Neural crest cell (in vitro differentiated cells): ENCODE data around the gene AGBL4. TPM values are rescaled to one million over a fixed set of nuclear protein-coding genes. Genes with fewer than 3 reads are reported as not detected.

Experiments
- DNase-seq: peaks from one replicate; pipeline ENCODE4 v3.0.0; 2021; ENCODE audit warnings: low read depth, mixed read lengths, low spot score
- H3K27ac Mint-ChIP-seq: one replicate; pipeline ENCODE4 v1.8.0; 2021; ENCODE audit warnings: mild to moderate bottlenecking, mixed read lengths; ENCODE audit not compliant: unreplicated experiment
- H3K27me3 Mint-ChIP-seq: 2 replicates; pipeline ENCODE4 v1.8.0; 2021; ENCODE audit warnings: low read depth, mild to moderate bottlenecking, mixed read lengths
- H3K36me3 Mint-ChIP-seq: 2 replicates; pipeline ENCODE4 v1.8.0; 2021; ENCODE audit warnings: low read depth, mild to moderate bottlenecking, mixed read lengths
- H3K4me1 Mint-ChIP-seq: 2 replicates; pipeline ENCODE4 v1.8.0; 2021; ENCODE audit warnings: mixed read lengths
- H3K4me3 Mint-ChIP-seq: one replicate; pipeline ENCODE4 v1.8.0; 2021; ENCODE audit warnings: mild to moderate bottlenecking, mixed read lengths
- H3K9me3 Mint-ChIP-seq: 2 replicates; pipeline ENCODE4 v1.8.0; 2021; ENCODE audit warnings: mixed read lengths
- CTCF ChIP-seq: fragments of 200-600 bp; sonication (generic); conservative IDR thresholded peaks from 2 replicates; pipeline ENCODE4 v1.5.0; 2021; ENCODE audit warnings: antibody characterized with exemption, mild to moderate bottlenecking
- total RNA-seq: library from RNA; stranded (reverse); gene quantifications from 2 replicates; pipeline ENCODE4 v1.2.1, GENCODE V29; 2021

The AGBL4 gene
- total RNA-seq, 1 donor from 2014 or later: 0.09 TPM

- no peaks in the 10 kb centered on the region for H3K4me1 Mint-ChIP-seq
- H3K27me3 Mint-ChIP-seq: no peaks in the 10 kb centered on the region
- H3K36me3 Mint-ChIP-seq: peaks cover 13% of the 10 kb centered on the region
- H3K9me3 Mint-ChIP-seq: peaks cover 38% of the 10 kb centered on the region
- no peak for TF ChIP-seq CTCF
- DNase-seq: no peak
- H3K4me3 Mint-ChIP-seq: no peak overlapping the region
- no peak overlapping the region for H3K27ac Mint-ChIP-seq
Observed at GRCh38 chr1:49187056-49187455, 836.7 kb downstream of the AGBL4 start.

GRCh38 chr1:49185450-49185980 is 838.2 kb downstream of the AGBL4 start:
- Mint-ChIP-seq H3K4me3 (no peak overlapping the region), H3K9me3 (peaks cover 34% of the 10 kb centered on the region), H3K4me1 (no peaks in the 10 kb centered on the region), H3K27ac (no peak overlapping the region), H3K27me3 (no peaks in the 10 kb centered on the region), H3K36me3 (peaks cover 9% of the 10 kb centered on the region)
- no peak for TF ChIP-seq CTCF
- no peak for DNase-seq

- peaks cover 9% of the 10 kb centered on the region for H3K36me3 Mint-ChIP-seq
- no peak overlapping the region for H3K4me3 Mint-ChIP-seq
- no peaks in the 10 kb centered on the region for H3K27me3 Mint-ChIP-seq
- H3K9me3 Mint-ChIP-seq: peaks cover 32% of the 10 kb centered on the region
- DNase-seq: no peak
- no peak overlapping the region for H3K27ac Mint-ChIP-seq
- no peaks in the 10 kb centered on the region for H3K4me1 Mint-ChIP-seq
- TF ChIP-seq CTCF: no peak
Observed at GRCh38 chr1:49183489-49183888, 840.3 kb downstream of the AGBL4 start.

GRCh38 chr1:49181033-49181432 is 842.7 kb downstream of the AGBL4 start:
- Mint-ChIP-seq H3K27ac (no peak overlapping the region), H3K27me3 (no peaks in the 10 kb centered on the region), H3K4me3 (no peak overlapping the region), H3K36me3 (peaks cover 5% of the 10 kb centered on the region), H3K9me3 (peaks cover 33% of the 10 kb centered on the region), H3K4me1 (no peaks in the 10 kb centered on the region)
- no peak for TF ChIP-seq CTCF
- no peak for DNase-seq

- peaks cover 8% of the 10 kb centered on the region for H3K36me3 Mint-ChIP-seq
- peaks cover 28% of the 10 kb centered on the region for H3K9me3 Mint-ChIP-seq
- no peak for TF ChIP-seq CTCF
- H3K4me1 Mint-ChIP-seq: no peaks in the 10 kb centered on the region
- no peak overlapping the region for H3K27ac Mint-ChIP-seq
- no peak for DNase-seq
- no peaks in the 10 kb centered on the region for H3K27me3 Mint-ChIP-seq
- no peak overlapping the region for H3K4me3 Mint-ChIP-seq
Observed at GRCh38 chr1:49171941-49172593, 851.7 kb downstream of the AGBL4 start.
